HG03039 (cell line): ENCODE measurements around the gene LYZL1.
"Not testable (repeated sequence)": the region's sequence is repeated elsewhere in the genome, so short reads cannot be mapped to it uniquely, and the experiment has no call there.

Source experiments
- ATAC-seq: cut with Tn5 transposase; IDR thresholded peaks from one replicate; pipeline ENCODE4 v1.9.1; 2021; ENCODE audit warnings: mild to moderate bottlenecking, moderate library complexity; ENCODE audit not compliant: unreplicated experiment

The LYZL1 gene

DNA sequence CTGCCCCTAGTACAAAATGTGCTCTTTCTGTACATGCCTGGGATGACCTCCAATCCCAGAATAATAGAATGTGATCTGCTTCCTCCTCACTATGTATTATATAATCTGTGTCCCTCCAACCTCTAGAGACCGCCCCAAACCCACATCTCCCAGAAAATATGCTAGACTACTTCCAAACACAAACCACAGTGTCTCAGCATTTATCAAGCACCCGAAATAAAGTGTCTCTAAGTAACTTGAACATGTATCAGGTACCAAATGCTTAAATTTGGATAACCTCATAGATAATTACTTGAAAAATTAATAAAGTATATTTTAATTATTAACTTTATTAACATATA lies 16.1 kb downstream of the LYZL1 start:
- ATAC-seq = no peak

DNA sequence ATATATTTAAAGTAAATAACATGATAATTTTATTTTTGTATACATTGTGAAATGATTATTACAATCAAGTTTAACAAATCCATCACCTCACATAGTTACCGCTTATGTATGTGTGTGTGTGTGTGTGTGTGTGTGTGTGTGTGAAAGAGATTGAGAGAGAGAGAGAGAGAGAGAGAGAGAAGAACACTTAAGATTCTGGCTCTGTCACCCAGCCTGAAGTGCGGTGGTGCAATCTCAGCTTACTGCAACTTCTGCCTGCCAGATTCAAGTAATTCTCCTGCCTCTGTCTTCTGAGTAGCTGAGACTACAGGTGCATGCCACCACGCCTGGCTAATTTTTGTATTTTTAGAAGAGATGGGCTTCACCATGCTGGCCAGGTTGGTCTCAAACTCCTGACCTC lies 17.8 kb downstream of the LYZL1 start:
- no peak for ATAC-seq

DNA sequence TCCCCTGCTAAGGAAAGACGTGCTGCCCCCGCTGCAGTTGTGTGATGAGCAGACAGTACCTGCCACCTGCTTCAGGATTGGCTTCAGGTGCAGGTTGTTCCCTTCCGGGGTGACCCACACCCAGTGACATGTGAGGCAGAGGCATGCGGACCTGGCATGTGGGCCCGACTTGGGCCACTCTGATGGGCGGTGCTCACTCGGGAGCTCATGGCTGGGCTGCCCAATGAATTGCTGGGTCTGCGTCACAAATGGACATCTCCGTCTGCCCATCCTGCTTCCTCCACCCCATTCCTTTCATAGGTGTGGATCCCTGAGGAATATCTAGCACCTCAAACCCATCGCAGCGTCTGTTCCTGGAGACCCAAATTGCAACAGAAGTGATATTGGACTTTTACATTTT lies 19.3 kb downstream of the LYZL1 start:
- not testable (repeated sequence) for ATAC-seq

DNA sequence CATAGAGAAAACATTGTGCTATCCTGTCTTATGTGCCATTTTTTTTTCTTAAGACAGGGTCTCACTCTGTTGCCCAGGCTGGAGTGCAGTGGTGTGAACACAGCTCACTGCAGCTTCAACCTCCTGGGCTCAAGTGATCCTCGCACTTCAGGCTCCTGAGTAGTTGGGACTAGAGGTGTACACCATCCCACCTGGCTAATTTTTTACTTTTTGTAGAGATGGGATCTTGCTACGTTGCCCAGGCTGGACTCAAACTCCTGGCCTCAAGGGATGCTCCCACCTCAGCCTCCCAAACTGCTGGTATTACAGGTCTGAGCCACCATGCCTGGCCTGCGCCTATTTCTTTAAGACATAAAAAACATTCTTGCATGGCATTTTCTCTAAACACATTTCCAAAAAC lies 20.6 kb downstream of the LYZL1 start:
- ATAC-seq = no peak

DNA sequence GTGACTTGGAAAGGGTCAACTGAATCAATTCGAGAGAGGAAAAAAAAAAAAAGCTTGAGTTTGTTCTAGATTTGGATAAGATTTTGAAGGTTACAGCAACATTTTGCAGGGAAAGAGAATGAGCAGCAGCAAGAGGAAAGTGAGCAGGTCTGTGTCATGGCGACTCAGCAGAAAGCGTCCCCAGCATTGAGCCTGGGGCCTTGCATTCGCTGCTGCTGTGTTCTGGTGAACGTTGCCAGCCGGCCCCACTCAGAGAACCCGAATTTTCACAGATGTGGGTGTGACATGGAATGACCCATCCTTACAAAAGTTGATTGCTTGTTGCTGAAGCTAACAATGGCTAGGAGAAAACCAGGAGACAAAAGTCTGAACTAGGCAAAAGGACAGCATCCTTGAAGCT lies 21.6 kb downstream of the LYZL1 start:
- ATAC-seq = not testable (repeated sequence)

DNA sequence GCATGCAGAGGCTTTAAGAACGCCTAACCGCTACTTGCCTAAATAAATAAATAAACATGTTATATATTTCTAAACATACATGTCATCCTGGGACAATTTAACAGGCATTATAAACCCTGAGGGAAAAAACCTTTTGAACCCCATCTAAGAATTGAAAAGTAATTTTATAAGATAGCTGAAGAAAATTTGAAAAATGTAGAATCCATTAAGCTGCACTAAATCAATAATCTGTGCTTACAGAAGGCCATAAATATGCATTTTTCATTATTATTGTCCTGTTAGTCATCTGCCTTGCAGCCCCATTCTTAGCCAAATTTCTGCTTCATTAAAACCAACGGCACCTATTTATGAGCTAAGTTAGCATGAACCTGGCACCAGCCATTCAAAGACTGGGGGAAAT lies 24.2 kb downstream of the LYZL1 start:
- no peak for ATAC-seq

DNA sequence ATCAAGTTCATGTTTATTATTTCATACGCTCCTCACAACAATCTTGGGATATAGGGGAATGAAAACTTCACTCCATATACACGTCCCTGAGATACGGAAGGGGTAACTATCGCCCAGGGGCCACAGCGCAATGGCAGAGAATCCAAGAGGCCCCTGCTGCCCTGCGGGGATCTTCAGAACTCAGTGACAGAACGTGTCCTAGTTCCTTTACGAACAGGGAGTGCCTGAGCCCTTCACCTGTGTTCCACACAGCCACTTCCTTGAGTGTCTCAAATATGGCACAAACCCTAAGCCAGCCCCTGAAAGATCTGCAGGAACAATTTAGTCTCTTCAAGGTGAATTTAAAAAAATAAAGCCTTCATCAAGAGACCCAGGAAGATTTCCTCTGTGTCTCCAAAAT lies 25.9 kb downstream of the LYZL1 start:
- no peak for ATAC-seq

DNA sequence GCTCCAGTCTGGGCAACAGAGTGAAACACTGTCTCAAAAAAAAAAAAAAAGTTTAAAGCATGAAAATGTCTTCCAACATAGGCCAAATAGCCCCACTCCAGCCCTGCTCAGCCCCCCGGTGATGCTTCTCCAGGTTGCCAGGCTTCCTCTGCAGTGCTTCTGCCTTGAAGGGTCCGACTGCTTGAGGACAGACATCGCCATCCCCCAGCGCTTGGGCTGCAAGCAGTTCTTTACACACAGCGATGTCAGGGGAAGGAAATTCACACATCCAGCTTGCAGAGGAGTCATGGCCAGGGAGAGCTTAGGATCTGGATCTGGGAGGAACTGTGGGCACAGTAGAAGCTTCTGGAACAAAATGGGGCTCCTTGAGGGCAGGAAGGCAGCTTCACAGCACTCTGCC lies 26.9 kb downstream of the LYZL1 start:
- no peak for ATAC-seq

DNA sequence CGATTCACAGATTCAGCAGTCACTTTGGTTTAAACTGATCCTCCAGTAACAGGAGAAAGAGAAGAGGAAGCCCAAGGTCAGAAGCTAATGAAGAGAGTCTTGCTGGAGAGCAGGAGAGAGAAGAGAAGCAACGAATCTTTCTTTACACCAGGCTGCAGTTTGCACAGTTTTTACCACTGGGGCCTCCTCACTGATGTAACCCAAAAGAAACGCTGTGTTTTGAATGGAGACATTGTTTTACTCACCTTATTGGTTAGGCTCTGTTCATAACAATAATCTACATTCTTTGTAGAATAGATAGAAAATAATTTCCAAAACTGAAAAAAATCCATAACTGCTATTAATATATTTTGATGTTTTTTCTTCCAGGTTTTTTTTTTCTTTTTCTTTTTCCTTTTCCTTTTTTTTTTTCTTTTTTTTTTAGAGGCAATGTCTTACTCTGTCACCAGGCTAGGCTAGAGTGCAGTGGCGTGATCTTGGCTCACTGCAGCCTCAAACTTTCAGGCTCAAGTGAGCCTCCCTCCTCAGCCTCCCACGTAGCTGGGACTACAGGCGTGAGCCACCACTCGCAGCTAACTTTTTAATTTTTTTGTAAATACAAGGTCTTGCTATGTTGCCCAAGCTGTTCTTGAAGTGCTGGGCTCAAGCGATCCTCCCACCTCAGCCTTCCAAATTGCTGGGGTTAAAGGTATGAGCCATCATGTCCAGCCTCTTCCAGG lies 27.6 kb downstream of the LYZL1 start:
- no peak for ATAC-seq

DNA sequence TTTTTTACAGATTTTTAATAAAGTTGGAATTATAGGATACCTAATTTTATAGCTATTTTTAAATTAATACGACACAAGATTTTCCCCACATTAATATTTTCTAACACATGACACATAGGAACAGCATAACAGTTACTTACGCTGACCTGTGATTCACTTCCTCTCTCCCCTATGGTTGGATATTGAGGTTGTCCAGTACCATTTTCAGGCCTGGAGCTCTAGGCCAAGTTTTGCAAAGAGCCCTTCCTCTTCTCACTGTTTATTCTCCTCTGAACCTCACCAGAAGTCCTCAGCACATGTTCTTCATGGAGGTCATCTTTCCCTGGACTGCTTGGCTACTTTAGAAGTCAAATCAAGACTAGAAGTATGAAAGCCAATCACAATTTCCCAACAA lies 28.2 kb downstream of the LYZL1 start:
- no peak for ATAC-seq

DNA sequence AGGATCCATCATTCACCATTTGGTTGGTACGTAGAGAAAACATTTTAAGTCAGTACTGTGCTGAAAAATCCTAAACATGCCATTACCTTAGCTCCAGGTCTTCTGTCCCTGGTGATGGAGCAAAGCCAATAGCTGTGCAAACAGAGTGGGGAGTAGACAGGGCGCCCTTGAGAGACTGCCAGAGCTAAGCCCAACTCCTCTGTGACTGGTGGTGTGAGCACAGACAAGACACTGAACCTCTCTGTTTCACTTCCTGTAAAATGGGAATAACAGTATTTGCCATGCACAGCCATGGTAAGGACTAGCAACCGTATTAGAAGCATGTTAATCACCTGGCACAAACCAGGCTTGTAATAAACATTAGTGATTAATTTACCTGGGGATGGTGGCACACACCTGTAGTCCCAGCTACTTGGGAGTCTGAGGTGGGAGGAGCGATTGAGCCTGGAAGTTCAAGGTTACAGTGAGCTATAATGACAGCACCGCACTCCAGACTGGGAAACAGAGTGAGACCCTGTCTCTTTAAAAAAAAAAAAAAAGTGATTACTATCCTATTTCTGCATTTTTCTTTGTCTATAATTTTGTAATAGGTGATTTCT lies 28.7 kb downstream of the LYZL1 start:
- no peak for ATAC-seq

DNA sequence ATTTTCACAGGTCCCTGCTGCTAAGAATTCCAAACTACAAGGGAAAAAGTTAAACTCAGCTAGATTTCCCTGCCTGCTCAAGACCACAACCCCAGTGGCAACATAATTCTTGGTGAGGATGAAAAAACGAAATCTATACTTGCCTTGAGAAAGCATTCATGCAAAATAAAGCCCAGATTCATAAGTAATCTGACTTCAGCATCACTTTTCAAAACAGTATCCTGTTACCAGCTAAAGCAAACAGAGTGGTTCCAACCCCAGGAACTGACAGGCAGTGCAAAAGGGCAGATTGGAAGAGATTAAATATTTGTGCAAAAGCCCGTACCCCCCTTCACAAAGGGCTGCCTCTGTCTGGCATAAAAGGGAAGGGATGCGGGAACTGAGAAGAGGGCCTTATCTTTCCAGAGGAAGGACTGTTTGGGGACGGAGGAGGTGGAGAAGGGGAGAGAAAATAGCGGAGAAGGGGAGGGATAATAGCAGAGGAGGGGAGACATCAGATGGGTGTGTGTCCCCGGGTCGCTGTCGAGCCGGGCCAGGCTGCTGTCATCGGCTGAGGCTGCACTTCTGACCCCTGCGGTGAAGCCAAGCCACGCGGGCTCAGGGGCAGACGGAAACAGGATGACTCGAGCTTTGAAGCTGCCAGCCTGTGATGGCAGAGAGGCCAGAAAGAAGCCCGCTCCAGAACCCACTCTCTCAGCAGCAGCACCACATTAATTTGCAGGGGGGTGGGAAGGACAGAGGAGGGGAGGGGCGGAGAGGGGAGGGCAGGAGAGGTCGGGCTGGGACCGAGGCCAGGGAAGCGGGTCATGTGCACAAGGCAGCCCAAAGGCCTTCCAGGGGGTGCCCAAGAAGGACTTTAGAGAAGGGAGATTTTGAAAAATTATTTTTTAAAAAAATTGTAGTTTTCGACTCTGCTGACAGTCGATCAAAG lies 29.5 kb downstream of the LYZL1 start:
- ATAC-seq = not testable (repeated sequence)

DNA sequence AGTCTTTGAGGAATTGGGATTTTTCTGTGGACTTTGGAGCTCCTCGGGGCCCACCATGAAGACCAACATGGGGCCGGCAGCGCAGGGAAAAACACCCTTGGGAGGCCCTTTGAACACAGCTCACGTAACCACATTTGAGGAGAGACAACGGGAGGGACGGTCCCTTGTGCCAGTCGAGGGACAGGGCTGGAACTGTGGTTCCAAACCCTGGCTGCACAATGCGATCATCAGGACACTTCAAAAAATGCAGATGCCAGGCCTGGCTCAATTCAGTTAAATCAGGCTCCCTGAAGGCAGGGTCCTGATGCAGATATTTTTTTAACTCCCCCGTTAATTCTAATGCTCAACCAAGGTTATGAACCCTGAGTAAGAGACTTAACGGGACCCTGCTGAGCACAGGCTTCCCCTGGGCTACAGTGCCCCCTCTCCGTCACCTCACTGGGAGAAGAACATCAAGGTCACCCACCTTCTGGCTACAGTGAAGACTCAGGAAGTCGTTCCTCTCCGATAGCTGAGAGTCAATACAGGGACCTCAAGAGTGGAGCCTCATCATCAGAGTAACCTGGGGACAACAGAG lies 30.4 kb downstream of the LYZL1 start:
- no peak for ATAC-seq

DNA sequence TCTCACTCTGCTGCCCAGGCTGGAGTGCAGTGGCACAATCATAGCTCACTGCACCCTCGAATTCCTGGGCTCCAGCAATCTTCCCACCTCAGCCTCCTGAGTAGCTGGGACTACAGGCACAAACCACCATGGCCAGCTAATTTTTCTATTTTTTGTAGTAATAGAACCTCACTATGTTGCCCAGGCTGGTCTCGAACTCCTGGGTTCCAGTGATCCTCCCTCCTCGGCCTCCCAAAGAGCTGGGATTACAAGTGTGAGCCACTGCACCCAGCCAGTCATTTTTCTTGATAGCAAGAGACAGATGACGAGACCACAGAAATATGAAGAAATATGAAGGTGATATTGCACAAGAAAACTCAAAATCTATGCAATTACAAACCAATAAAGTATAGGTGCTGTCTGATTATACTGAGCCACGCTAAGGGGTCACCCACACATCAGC lies 31.8 kb downstream of the LYZL1 start:
- ATAC-seq = not testable (repeated sequence)

DNA sequence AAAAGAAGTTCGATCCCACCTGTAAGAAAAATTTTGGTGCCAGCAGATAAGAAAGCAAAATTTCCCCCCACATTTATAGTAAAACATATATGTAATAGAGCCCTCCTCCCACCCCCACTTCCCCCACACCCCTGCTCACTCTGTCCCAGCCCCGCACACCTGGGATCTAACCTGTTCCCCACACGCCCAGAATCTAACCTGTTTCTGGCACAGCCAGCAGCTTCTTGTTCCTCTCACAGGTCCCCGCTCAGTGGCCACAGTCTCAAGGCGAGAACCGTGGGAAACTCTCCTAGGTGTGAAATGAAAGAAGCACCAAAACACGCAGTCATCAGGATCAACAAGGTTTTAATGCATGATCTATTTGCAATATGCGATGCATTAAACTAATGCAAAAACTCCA lies 32.8 kb downstream of the LYZL1 start:
- ATAC-seq = no peak

DNA sequence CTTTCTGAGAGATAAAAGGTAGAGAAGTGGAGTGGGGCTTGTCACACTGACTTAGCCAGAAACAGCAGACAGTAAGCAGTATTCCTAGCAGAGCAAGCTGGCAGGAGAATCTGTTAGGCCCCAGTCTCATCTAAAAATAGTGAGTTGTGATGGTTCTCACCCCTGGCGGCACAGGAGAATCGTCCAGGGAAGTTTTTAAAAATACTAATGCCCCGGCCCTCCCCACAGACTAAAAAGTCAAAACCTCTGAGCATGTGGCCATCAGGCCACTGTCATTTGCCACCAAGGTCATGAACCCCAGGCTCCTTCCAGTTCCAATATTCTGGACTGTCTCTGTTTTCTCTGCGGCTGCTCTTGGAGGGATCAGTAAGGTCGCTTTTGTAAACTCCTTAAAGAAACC lies 34.0 kb downstream of the LYZL1 start:
- no peak for ATAC-seq

DNA sequence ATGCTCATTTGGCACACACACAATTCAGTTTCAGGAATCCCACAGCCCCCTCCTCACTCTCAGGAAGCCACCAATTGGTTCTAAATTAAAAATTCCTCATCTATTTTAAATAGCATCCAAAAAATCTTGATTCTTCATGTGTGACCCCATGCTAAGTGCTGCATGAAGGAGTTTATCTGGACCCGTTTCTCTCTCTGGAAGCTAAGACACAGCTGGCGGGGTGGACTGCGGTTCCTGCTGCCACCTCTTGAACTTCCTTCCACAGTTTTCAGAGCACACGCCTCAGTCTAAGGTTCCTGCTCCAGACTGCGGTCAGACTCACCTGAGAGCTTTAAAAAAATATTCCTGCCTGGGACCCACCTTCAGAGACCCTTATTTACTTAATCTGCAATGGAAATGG lies 34.5 kb downstream of the LYZL1 start:
- ATAC-seq = no peak

DNA sequence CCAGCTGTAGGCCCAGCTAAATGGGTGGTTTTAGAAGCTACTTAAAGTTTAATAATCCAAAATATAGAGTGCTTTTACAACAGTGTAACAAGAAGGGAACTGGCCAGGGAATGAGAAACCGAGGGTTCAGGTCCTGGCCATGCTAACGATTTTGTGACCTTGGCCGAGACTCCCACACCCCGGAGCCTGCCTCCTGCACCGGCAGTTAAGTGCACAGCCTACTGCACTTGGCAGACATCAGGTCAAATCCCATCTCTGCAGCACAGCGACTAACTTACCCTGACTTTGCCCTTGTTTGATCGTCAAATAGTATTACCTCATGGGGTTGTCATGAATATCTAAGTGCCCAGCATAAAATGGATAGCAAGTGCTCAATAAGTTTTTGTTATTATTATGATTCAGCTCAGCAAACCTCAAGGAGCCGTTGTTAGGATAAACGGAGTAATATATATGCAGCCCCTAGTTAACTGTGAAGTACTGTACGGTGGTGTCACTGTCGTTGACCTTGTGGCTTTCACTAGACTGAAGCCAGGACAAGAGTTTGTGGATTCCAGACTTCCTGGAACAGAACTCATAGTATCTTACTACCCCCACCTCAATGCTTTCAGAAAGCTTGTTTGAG lies 35.5 kb downstream of the LYZL1 start:
- ATAC-seq = no peak

DNA sequence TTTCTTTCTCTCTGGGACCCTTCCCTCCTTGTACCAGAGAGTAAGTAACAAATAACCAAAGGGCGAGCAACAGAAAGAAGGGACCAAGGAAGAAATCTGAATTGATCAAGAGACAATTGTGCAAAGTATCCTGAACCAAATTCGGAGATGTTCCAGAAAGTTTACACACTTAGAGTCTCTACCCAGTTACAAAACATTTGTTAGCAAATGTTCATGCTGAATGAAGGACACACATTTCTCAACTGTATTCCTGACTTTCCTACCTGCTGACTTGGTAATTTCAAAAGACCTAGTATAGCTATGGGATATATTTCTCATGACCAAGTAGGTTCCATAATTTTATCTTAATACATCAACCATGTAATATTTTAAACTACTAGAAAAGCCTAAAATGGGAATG lies 37.4 kb downstream of the LYZL1 start:
- no peak for ATAC-seq

DNA sequence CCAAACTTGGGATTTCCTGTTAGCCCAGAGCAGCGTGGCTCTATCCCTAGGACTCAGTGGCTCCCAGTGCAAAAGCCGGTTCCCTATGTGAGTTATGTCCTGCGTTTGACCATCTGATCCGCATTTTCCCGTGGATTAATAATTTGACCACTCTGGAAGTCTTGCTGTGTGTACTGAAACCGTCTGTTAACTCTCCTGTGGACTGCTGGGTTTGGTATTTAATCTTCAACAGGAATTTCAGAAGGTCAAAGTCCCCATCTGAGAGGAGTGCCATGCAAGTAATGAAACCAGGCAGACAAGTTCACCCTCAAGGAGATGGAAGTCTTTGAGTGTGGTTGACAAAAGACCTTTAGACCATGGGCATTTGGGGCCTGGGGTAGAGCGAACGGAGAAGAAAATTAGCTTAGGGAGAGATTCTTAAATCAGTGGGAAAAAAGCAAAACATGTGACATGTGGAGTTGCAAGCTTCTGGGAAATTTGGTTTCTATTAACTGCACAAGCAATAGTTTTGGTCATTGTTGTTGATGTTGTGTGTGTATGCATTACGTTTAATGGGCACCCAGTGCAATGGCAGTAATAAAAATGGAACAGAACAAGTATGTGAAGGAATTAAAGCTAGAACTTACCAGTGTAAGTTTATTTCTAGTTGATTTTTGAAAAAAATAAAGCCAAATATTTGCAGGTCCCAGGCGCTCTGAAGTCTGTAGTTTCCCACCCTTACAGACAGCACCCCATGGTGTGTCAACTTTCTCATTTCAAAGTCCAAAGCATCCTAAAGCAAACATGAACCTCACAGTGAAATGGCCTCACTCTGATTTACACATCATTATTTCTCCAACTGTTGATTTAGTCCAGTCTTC lies 38.2 kb downstream of the LYZL1 start:
- ATAC-seq = no peak
